GM12865 (cell line): ENCODE data around the gene MOCS3.

ENCODE experiments used
- DNase-seq: peaks from one replicate; pipeline ENCODE4 v3.0.0; 2010; ENCODE audit warnings: low read depth
- H3K4me3 ChIP-seq: 2 replicates; pipeline ENCODE4 v1.5.1; 2011; ENCODE audit warnings: mild to moderate bottlenecking, low read depth, low read length, control low read depth
- CTCF ChIP-seq: IDR thresholded peaks from 2 replicates; pipeline ENCODE4 v1.5.1; 2011; ENCODE audit warnings: low read length, control low read depth, low read depth, inconsistent platforms; ENCODE audit not compliant: insufficient read depth; ENCODE audit errors: missing control alignments

The MOCS3 gene

GRCh38 chr20:50953196-50953595, 5.4 kb upstream of the MOCS3 start:
- H3K4me3 ChIP-seq: no peak overlapping the region
- no peak for TF ChIP-seq CTCF
- DNase-seq: no peak

GRCh38 chr20:50953821-50954220, 4.8 kb upstream of the MOCS3 start:
- DNase-seq: no peak
- no peak overlapping the region for H3K4me3 ChIP-seq
- no peak for TF ChIP-seq CTCF

GRCh38 chr20:50957276-50957675, 1.3 kb upstream of the MOCS3 start:
- peak overlapping the region; percentile 96 for H3K4me3 ChIP-seq
- no peak for TF ChIP-seq CTCF
- DNase-seq: no peak

- no peak for TF ChIP-seq CTCF
- DNase-seq: peak; percentile 94
- peak within 1 kb of the TSS; percentile 96 for H3K4me3 ChIP-seq
Observed at GRCh38 chr20:50957798-50958614, 612 bp upstream of the MOCS3 start, which contains the start of gene DPM1. Gene DPM1, minus strand, starts transcription at chr20:50958532. Its CDS starts 9 bp downstream, at chr20:50958523.

GRCh38 chr20:50959543-50960126, 1.0 kb downstream of the MOCS3 start:
- DNase-seq: no peak
- peak overlapping the region; percentile 96 for H3K4me3 ChIP-seq
- no peak for TF ChIP-seq CTCF

- H3K4me3 ChIP-seq: no peak overlapping the region
- DNase-seq: no peak
- TF ChIP-seq CTCF: no peak
Observed at GRCh38 chr20:50967586-50967985, 9.0 kb downstream of the MOCS3 start.

GRCh38 chr20:50968289-50968688, 9.7 kb downstream of the MOCS3 start:
- H3K4me3 ChIP-seq: no peak overlapping the region
- DNase-seq: no peak
- no peak for TF ChIP-seq CTCF
